Measurements from ENCODE around the gene GOLGB1. TPM values are rescaled to one million over a fixed set of nuclear protein-coding genes. Genes with fewer than 3 reads are reported as not detected.
A peak's percentile ranks its signal among the peaks of the same experiment; 100 is the strongest.
"Not testable (repeated sequence)": the region's sequence is repeated elsewhere in the genome, so short reads cannot be mapped to it uniquely, and the experiment has no call there.

GOLGB1 gene
- 63.2 and 153 TPM in 2 replicates for total RNA-seq (ENCODE audit: low replicate concordance)

GRCh38 chr3:121749276-121750086, at the start of gene GOLGB1:
Gene GOLGB1, minus strand, starts transcription at chr3:121749741. Its CDS starts 18,770 bp downstream, at chr3:121730971.
- TF ChIP-seq, protein P1, sequence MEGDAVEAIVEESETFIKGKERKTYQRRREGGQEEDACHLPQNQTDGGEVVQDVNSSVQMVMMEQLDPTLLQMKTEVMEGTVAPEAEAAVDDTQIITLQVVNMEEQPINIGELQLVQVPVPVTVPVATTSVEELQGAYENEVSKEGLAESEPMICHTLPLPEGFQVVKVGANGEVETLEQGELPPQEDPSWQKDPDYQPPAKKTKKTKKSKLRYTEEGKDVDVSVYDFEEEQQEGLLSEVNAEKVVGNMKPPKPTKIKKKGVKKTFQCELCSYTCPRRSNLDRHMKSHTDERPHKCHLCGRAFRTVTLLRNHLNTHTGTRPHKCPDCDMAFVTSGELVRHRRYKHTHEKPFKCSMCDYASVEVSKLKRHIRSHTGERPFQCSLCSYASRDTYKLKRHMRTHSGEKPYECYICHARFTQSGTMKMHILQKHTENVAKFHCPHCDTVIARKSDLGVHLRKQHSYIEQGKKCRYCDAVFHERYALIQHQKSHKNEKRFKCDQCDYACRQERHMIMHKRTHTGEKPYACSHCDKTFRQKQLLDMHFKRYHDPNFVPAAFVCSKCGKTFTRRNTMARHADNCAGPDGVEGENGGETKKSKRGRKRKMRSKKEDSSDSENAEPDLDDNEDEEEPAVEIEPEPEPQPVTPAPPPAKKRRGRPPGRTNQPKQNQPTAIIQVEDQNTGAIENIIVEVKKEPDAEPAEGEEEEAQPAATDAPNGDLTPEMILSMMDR (IDR thresholded peaks at IDR 0.05; ENCODE audit: insufficient read depth, low read length) = peak; percentile 28
- peak; percentile 99 for DNase-seq (ENCODE audit: low read depth)
- H3K4me3 ChIP-seq (ENCODE audit: low read depth, low read length) = peak within 1 kb of the TSS; percentile 88

DNA sequence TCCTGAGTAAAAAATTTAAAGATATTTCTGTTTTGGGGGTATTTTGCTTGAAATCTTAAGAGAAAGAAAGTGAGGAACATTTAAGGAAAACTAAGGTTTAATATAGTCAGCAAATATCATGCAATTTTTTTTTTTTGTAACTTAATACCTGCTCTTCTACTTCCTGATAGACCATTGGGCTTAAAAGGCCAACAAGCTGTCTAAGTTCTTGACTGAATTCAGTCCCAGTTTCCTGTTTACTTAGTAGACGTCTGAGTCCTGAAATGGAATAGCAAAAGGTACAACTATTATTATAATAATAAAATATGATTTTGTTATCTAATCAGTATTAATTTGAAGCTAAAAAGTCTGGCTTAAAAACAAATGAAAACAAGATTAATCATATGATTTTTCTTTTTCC, 47.4 kb upstream of the GOLGB1 start:
- DNase-seq (ENCODE audit: low read depth) = no peak
- no peak overlapping the region for H3K4me3 ChIP-seq (ENCODE audit: low read depth, low read length)
- TF ChIP-seq, protein P1 (IDR thresholded peaks at IDR 0.05; ENCODE audit: insufficient read depth, low read length) = no peak

DNA sequence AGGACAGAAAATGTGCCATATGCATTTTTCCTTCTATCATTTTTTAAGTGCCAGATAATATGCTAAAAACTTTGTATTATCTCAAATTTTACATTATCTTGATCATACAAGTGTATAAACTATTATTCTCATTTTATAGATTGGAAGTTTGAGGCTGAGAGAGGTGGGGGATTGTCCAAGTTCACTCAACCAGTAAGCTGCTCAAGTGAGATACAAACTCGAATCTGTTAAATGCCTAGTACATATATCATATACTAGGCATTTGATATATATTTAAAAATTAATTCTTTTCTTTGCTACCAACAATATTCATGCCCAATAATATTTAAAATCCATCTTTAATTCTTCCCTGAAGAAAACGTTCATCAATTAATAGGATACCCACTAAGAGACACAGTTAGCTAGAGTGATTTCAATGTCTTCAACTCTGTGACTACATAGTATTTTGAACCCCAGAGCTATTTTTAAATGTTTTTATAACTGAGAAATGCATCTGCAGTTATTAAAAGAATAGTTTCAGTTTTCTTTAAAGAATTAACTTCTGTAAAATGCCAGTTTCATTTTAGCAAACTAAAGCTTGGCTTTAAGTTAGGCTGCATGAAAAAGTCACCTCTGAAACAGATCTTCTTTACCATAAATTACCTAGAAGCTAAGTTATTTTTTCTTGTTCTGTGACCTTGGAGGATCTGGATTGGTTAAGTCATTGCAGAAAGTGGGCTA, 44.9 kb upstream of the GOLGB1 start:
- TF ChIP-seq, protein P1 (IDR thresholded peaks at IDR 0.05; ENCODE audit: insufficient read depth, low read length) = no peak
- no peak for DNase-seq (ENCODE audit: low read depth)
- H3K4me3 ChIP-seq (ENCODE audit: low read depth, low read length) = no peak overlapping the region

DNA sequence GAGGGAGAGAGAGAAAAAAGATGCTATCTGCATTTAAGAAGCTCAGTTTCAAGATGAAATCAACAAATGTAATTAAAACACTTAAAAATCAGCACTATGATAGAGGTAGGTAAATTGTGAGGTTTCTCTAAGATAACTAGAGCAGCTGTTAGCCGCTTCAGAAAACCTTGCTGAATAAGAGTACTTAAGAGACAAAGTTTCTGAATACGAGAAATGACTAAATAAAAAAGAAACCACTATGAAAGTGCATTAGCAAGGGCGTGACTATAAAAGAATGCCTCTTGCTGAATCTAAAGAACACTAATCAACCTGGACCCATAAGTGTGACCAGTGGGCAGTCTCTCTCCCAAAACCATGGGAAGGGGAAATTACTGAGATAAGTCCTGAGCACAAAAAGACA, 43.5 kb upstream of the GOLGB1 start:
- no peak overlapping the region for H3K4me3 ChIP-seq (ENCODE audit: low read depth, low read length)
- DNase-seq (ENCODE audit: low read depth) = no peak
- TF ChIP-seq, protein P1 (IDR thresholded peaks at IDR 0.05; ENCODE audit: insufficient read depth, low read length) = no peak

DNA sequence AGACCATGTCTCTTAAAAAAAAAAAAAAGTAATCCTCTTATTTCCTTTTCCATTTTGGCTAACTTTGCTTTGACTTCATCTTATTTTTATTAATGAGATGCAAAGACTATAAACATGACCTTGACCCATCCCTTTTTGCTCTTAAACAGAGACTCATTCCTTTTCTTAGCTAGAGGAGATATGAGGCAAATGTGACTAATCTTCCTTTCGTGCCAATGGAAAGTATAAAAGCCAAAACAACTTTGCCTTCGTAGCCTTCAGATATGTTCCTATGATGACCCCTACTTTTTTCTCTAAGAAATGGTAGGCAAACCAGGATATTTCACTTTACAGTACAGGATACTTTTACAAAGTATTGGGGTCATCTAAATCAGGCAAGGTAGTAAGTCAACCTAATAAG, 36.9 kb upstream of the GOLGB1 start:
- H3K4me3 ChIP-seq (ENCODE audit: low read depth, low read length) = no peak overlapping the region
- peak; percentile 77 for DNase-seq (ENCODE audit: low read depth)
- TF ChIP-seq, protein P1 (IDR thresholded peaks at IDR 0.05; ENCODE audit: insufficient read depth, low read length) = no peak

DNA sequence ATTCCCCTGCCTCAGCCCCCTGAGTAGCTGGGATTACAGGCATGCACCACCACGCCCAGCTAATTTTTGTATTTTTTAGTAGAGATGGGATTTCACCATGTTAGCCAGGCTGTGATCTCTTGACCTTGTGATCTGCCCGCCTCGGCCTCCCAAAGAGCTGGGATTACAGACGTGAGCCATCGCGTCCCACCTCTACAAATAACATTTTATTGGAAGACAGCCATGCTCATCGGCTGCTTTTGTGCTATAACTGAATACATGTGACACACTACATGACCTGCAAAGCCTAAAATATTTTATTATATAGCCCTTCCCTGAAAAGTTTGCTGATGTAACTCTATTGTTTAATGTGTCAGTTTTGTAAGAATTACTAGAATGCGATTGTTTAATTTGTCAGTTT, 33.2 kb upstream of the GOLGB1 start:
- DNase-seq (ENCODE audit: low read depth); H3K4me3 ChIP-seq (ENCODE audit: low read depth, low read length): not testable (repeated sequence)

GRCh38 chr3:121781611-121782010, 32.1 kb upstream of the GOLGB1 start:
- H3K4me3 ChIP-seq (ENCODE audit: low read depth, low read length) = no peak overlapping the region
- TF ChIP-seq, protein P1 (IDR thresholded peaks at IDR 0.05; ENCODE audit: insufficient read depth, low read length) = no peak
- no peak for DNase-seq (ENCODE audit: low read depth)

DNA sequence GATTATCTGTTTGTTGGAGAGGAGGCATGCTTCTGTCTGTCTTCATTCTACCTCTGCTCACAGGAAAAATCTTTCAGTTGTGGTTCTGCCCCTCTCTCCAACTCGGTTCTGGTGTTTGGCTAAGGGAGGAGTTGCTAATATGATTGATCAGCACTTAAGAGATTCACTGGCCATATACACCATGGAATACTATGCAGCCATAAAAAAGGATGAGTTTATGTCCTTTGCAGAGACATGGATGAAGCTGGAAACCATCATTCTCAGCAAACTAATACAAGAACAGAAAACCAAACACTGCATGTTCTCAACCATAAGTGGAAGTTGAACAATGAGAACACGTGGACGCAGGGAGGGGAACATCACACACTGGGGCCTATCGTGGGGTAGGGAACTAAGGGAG, 25.6 kb upstream of the GOLGB1 start:
- H3K4me3 ChIP-seq (ENCODE audit: low read depth, low read length); DNase-seq (ENCODE audit: low read depth): not testable (repeated sequence)
